GM18858 (cell line): Measurements from ENCODE around the gene ZNRF4.

Experiments used
- ATAC-seq: cut with Tn5 transposase; IDR thresholded peaks from one replicate; pipeline ENCODE4 v1.9.1; 2021; ENCODE audit not compliant: unreplicated experiment

The ZNRF4 gene

DNA sequence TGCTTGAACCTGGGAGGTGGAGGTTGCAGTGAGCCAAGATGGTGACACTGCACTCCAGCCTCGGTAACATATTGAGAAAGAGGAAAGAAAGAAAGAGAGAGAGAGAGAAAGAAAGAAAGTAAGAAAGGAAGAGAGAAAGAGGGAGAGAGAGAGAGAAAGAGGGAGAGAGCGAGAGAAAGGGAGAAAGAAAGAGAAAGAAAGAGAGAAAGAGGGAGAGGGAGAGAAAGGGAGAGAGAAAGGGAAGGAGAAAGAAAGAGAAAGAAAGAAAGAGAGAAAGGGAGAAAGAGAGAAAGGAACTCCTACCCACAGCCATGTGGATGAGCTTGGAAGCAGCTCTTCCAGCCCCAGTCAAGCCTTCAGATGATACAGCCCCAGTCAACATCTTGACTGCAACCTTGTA, 46.7 kb downstream of the ZNRF4 start:
- ATAC-seq = no peak

DNA sequence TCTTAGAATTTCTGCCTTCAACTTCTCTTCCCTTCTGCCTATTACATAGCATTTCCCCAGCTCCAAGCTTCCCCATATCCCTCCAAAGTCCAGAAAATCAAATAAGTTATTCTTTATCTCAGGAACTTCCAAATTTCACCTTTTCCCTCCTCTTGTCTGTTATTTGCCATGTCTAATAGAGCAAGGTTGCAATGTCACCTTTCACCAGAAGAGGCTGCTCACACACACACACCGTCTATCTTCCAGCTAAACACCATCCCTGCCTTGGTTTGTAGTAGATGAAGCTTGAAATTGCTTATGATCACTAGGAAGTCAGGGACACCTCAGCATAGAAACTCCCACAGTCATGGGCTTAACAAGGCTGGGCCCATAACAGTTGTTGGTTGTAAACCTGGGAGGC, 48.4 kb downstream of the ZNRF4 start:
- no peak for ATAC-seq

DNA sequence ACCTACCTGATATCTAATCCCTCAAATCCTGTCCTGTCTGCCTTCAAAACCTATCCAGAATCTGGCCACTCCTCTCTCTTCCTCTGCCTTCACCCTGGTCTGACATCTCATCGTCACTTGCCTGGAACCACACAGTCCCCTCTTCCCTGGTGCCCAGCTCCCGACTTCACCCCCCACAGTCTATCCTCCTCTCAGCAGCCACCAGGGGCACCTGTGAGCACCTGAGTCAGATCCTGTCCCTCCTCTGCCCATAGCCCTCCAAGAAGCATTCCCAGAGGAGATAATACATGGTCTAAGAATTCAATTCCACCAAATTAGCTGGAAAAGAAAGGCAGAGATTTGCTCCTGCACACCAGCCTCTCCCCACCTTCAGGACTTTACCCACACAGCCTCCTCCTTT, 48.9 kb downstream of the ZNRF4 start:
- ATAC-seq = no peak
